GM18505 (cell line): Measurements from ENCODE around the gene NFKB2.

Experiments used
- ATAC-seq: cut with Tn5 transposase; IDR thresholded peaks from one replicate; pipeline ENCODE4 v1.9.1; 2021; ENCODE audit not compliant: unreplicated experiment
- POLR2A ChIP-seq: IDR thresholded peaks from 4 replicates; pipeline ENCODE4 v1.6.1; 2011; ENCODE audit warnings: borderline replicate concordance; ENCODE audit not compliant: insufficient read depth, insufficient read length; ENCODE audit errors: extremely low read depth

NFKB2 gene

DNA sequence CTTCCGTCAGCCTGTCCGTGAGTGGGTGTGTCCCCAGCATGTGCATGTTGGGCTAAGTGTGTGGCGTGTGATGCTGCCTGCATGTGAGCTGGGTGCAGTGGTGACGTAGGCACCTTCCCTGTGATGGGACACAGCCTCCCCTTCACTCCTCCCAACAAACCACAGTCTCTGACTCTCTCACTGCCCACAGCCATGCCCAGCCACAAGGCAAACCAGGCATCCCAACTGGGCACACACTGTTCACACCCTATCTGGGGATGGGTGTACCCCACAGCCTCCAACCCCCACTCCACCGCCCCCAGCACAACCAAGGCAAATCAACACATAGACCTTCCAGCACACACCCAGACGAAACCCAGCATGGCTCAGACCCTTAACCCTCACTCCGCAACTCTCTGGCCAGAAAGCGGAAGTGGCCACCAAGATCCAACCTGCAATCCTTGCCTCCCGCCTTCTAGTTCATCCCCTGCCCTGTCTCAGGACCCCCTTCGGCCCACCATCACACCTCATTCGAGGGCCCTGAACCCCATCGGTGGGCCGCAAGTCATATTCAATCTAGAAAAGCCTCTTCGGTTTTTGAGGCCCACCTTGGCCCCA lies 12.7 kb downstream of the NFKB2 start:
- no peak for TF ChIP-seq POLR2A

GRCh38 chr10:102408728-102409603 lies 13.5 kb downstream of the NFKB2 start:
- TF ChIP-seq POLR2A: no peak
- no peak for ATAC-seq

More for the DNA sequence above, 12.7 kb downstream of the NFKB2 start:
- ATAC-seq: no peak

GRCh38 chr10:102409604-102410428 lies 14.3 kb downstream of the NFKB2 start:
- ATAC-seq: no peak
- TF ChIP-seq POLR2A: no peak

DNA sequence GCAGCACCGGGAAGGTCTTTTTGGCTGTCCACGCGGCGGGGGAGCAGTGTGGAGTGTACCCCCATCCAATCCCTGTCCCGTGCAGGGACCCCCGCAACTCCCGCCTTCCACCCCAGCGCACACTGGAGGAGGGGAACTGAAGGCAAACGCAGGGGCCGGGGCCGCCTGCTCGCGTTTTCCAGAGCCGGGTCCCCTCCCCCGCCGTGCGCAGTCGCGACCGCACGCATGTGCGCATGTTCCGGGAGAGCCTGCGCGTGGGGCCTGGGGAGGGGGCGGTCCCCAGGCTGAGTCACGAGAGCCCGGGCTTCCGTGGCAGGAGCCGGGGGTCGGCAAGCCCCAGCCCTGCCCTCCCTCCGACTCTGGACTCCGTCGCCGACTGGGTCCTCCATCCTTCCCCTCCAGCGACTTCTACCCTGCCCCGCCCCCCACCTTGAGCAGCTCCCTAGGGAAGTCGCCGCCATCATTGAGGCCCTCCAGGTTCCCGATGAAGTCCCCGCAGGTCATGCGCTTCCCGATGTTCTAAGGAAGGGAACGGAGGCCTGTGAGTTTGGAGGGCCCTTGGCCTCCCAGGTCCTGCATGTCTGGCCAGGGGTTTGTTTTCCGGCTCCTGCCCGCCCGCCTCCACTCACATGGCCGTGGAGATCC lies 15.0 kb downstream of the NFKB2 start:
- no peak for ATAC-seq
- no peak for TF ChIP-seq POLR2A

DNA sequence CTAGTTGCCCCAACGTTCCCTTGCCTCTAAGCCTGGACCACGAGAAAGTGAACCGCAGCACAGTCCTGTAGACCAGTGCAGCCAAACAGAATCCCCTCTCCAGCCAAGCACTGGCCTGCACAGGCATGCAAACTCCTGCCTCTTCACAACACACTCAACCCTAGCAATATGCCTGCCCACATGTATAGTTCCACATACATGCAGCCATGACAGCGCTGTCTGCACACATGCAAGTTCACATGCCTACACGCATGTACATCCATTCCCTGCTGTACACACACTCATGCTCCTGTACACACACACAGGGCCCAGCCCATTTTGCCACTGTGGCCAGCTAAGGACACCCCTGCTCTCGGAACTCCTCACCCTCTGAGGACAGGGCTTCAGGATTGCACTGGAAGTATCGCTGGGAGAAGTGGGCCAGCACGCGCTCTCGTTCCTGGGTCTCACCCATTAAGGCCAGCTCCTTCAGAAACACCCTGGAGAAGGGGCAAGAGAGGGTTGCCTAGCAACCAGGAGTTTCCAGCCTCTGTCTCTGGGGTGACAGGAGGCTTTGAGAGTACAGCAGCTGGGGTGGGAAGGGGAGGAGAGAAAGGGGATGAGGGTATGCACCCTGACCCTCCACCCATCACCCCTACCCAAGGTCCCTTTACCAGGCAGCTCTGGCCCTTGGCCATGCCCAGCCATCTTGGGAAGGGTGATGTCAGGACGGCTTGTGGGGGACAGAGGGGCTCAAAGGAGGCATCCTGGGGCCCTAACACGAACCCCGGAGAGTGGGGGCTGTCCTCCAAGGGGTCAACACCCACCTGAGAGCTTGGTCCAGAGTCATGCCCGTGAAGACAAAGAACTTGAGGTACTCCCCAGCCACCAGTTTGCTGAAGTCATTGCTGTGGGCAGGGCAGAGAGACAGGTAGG lies 16.1 kb downstream of the NFKB2 start:
- no peak for TF ChIP-seq POLR2A

DNA sequence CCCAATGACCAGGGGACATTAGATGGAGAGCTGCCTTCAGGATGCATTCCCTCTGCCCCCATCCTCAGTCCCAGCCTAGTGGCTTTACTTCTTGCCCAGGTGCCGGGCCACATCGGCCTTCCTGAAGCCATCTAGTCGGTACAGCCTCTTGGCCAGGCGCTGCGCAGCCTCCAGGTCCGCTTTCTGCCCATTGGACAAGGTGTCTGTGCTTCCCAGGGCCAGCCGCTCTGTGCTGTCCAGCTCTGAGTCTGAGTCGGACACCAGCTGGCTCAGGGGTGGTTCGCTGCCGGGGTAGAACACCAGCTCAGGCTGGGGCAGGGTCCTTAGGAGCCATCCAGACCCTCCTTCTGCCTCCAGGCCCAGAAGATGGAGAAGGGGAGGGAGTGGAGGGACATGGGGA lies 16.8 kb downstream of the NFKB2 start:
- TF ChIP-seq POLR2A: no peak
- no peak for ATAC-seq

More for the DNA sequence above, 16.1 kb downstream of the NFKB2 start:
- no peak for ATAC-seq

GRCh38 chr10:102413053-102413705 lies 17.7 kb downstream of the NFKB2 start:
- TF ChIP-seq POLR2A: no peak
- ATAC-seq: no peak

GRCh38 chr10:102413806-102414561 lies 18.5 kb downstream of the NFKB2 start:
- TF ChIP-seq POLR2A: no peak

GRCh38 chr10:102414749-102415148 lies 19.2 kb downstream of the NFKB2 start:
- TF ChIP-seq POLR2A: no peak
- no peak for ATAC-seq

More at GRCh38 chr10:102413806-102414561, 18.5 kb downstream of the NFKB2 start:
- ATAC-seq: no peak

DNA sequence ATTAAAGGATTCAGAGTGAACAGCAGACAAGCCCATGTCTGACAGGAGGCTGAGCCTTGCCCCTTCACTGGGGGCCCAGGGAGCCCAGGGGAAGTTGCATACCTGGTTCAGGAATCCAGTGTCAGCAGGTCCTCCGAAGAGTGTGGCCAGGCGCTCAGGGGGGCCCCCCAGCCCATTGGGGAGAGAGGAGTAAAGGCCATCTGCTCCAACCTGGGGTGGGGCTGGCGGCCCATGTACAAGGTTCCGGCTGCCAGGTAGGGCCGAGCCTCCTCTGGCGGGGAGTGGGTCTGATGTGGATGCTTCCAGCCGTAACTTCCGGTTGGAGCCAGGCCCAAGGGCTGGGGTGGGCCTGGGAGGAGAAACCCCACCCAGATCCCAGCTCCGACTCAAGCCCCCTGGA lies 20.8 kb downstream of the NFKB2 start:
- no peak for TF ChIP-seq POLR2A
- ATAC-seq: no peak

GRCh38 chr10:102416695-102417094 lies 21.2 kb downstream of the NFKB2 start:
- ATAC-seq: no peak
- TF ChIP-seq POLR2A: no peak

DNA sequence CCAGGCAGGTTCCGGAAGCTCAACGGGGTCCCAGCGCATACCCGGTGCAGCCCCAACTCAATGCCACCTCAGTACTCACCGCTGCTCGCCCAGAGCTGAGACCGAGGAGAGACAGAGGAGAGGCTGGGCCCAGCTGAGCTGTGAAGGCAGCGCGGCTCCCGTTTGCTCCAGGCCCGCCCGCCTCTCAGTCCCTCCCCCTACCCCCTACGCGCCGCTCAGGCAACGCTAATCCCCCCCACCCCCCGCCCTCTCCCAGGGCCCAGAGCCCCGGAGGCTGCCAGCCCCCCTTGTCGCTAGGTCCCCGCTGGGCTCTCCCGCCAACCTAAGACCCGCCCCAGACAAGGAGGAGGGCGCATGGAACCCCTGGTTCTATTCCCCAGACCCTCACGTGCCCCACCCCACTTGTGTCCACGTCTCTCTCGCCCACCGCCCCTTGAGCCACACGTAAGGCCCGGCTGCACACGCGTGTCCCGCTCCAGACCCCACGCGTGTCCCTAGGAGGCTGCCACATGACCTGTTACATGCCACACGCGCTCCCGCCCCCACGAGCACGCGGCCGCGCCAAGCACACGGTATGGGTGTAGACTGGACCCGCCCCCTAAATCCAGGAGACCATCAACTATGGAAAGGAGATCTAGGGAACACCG lies 23.2 kb downstream of the NFKB2 start, which contains the start of gene PSD:
PSD (minus strand) TSS at position 164 of the 647 bp plus-strand sequence. CDS start 1,747 bp downstream, outside the sequence.
- TF ChIP-seq POLR2A: no peak
- no peak for ATAC-seq
